IgD-negative memory B cell (primary cell): ENCODE results near the gene C17orf113. TPM values are rescaled to one million over a fixed set of nuclear protein-coding genes. Genes with fewer than 3 reads are reported as not detected.
A peak's percentile ranks its signal among the peaks of the same experiment; 100 is the strongest.

ENCODE experiments used
- H3K27ac Mint-ChIP-seq, 3 donors: one replicate each; pipeline ENCODE4 v1.8.0; 2020 to 2022; ENCODE audit warnings: mild to moderate bottlenecking in 3 of 3, mixed read lengths in 3 of 3, moderate library complexity in 1 of 3
- H3K27me3 Mint-ChIP-seq: one replicate; pipeline ENCODE4 v1.8.0; 2021; ENCODE audit warnings: mixed read lengths
- H3K36me3 Mint-ChIP-seq: one replicate; pipeline ENCODE4 v1.8.0; 2020; ENCODE audit warnings: mild to moderate bottlenecking, mixed read lengths
- H3K4me1 Mint-ChIP-seq, 3 donors: one replicate each; pipeline ENCODE4 v1.8.0; 2020 to 2022; ENCODE audit warnings: mixed read lengths in 3 of 3, mild to moderate bottlenecking in 1 of 3
- H3K4me3 Mint-ChIP-seq, 4 donors: one replicate each; pipeline ENCODE4 v1.8.0; 2020 to 2022; ENCODE audit warnings: mild to moderate bottlenecking in 4 of 4, mixed read lengths in 4 of 4, moderate library complexity in 3 of 4
- H3K9me3 Mint-ChIP-seq, 3 donors: one replicate each; pipeline ENCODE4 v1.8.0; 2020 to 2021; ENCODE audit warnings: mixed read lengths in 3 of 3, mild to moderate bottlenecking in 1 of 3
- polyA plus RNA-seq: library from polyadenylated mRNA; unstranded; fragments of 300-500 nt; fragmentation: Illumina TruSeq; gene quantifications from one replicate; pipeline ENCODE4 v1.2.3, GENCODE V29; 2021

Gene C17orf113
- polyA plus RNA-seq, 1 donor from 2014 or later, result 0.48 TPM

GRCh38 chr17:42000413-42001133 is 49.8 kb downstream of the C17orf113 start:
- H3K9me3 Mint-ChIP-seq, result no peaks in the 10 kb centered on the region
- H3K4me1 Mint-ChIP-seq, result peaks cover 22 to 29% (median 25%) of the 10 kb centered on the region in 3 donors
- no peak overlapping the region for H3K4me3 Mint-ChIP-seq
- H3K36me3 Mint-ChIP-seq, result peaks cover 1% of the 10 kb centered on the region
- H3K27me3 Mint-ChIP-seq, result no peaks in the 10 kb centered on the region
- no peak overlapping the region for H3K27ac Mint-ChIP-seq

GRCh38 chr17:41998497-41998896 is 51.9 kb downstream of the C17orf113 start:
- Mint-ChIP-seq H3K9me3 (no peaks in the 10 kb centered on the region), H3K27ac (peak overlapping the region in 1 of 3 donors; percentile 96), H3K4me3 (no peak overlapping the region), H3K36me3 (peaks cover 2% of the 10 kb centered on the region), H3K4me1 (peaks cover 19 to 25% (median 24%) of the 10 kb centered on the region in 3 donors), H3K27me3 (no peaks in the 10 kb centered on the region)

- Mint-ChIP-seq H3K27ac (peak overlapping the region; percentile 71 to 97 (median 96)), H3K36me3 (peaks cover 2% of the 10 kb centered on the region), H3K27me3 (no peaks in the 10 kb centered on the region), H3K9me3 (no peaks in the 10 kb centered on the region), H3K4me3 (peak overlapping the region in 1 of 4 donors; percentile 72), H3K4me1 (peaks cover 18 to 23% (median 18%) of the 10 kb centered on the region in 3 donors)
These were observed 53.6 kb downstream of the C17orf113 start for GRCh38 chr17:41996855-41997164.

GRCh38 chr17:41992576-41992975 is 57.8 kb downstream of the C17orf113 start:
- Mint-ChIP-seq H3K27ac (peak overlapping the region in 2 of 3 donors; percentile 9 to 74), H3K4me3 (no peak overlapping the region), H3K36me3 (peaks cover 7% of the 10 kb centered on the region), H3K27me3 (no peaks in the 10 kb centered on the region), H3K4me1 (peaks cover 15 to 26% (median 18%) of the 10 kb centered on the region in 3 donors), H3K9me3 (no peaks in the 10 kb centered on the region)

- H3K36me3 Mint-ChIP-seq, result peaks cover 7% of the 10 kb centered on the region
- peaks cover 2 to 15% (median 5%) of the 10 kb centered on the region in 3 donors for H3K4me1 Mint-ChIP-seq
- H3K27ac Mint-ChIP-seq, result no peak overlapping the region
- no peak overlapping the region for H3K4me3 Mint-ChIP-seq
- H3K27me3 Mint-ChIP-seq, result no peaks in the 10 kb centered on the region
- H3K9me3 Mint-ChIP-seq, result no peaks in the 10 kb centered on the region
These were observed 60.5 kb downstream of the C17orf113 start for GRCh38 chr17:41989702-41990419.

- Mint-ChIP-seq H3K4me1 (peaks cover 6 to 15% (median 7%) of the 10 kb centered on the region in 3 donors), H3K36me3 (peaks cover 8% of the 10 kb centered on the region), H3K27ac (peak overlapping the region in 1 of 3 donors; percentile 28), H3K27me3 (no peaks in the 10 kb centered on the region), H3K4me3 (no peak overlapping the region), H3K9me3 (no peaks in the 10 kb centered on the region)
These were observed 62.0 kb downstream of the C17orf113 start for GRCh38 chr17:41988418-41988817.

Other genes with a start within 250 kb of the C17orf113 start
- gene P3H4, start 238.7 kb downstream of the C17orf113 start, polyA plus RNA-seq, result 1.5 TPM
- not detected for gene FKBP10, start 237.6 kb downstream of the C17orf113 start, polyA plus RNA-seq
- gene NT5C3B, start 214.4 kb downstream of the C17orf113 start, polyA plus RNA-seq, result 50.1 TPM
- 0.16 TPM for gene KLHL10, start 212.8 kb downstream of the C17orf113 start, polyA plus RNA-seq
- 6.5 TPM for gene KLHL11, start 185.2 kb downstream of the C17orf113 start, polyA plus RNA-seq
- gene ACLY, start 131.7 kb downstream of the C17orf113 start, polyA plus RNA-seq, result 52.9 TPM
- gene ODAD4, start 120.0 kb downstream of the C17orf113 start, polyA plus RNA-seq, result 0.10 TPM
- gene CNP, start 83.8 kb downstream of the C17orf113 start, polyA plus RNA-seq, result 53.0 TPM
- 82.3 TPM for gene DNAJC7, start 33.2 kb downstream of the C17orf113 start, polyA plus RNA-seq
- 30.7 TPM for gene NKIRAS2, start 30.5 kb downstream of the C17orf113 start, polyA plus RNA-seq
- gene ZNF385C, start 47.9 kb upstream of the C17orf113 start, polyA plus RNA-seq, result 0.09 TPM
- gene DHX58, start 62.1 kb upstream of the C17orf113 start, polyA plus RNA-seq, result 13.3 TPM
- gene KAT2A, start 70.8 kb upstream of the C17orf113 start, polyA plus RNA-seq, result 26.7 TPM
- 0.15 TPM for gene HSPB9, start 72.2 kb upstream of the C17orf113 start, polyA plus RNA-seq
- 86.8 TPM for gene RAB5C, start 104.4 kb upstream of the C17orf113 start, polyA plus RNA-seq
- not detected for gene KCNH4, start 130.5 kb upstream of the C17orf113 start, polyA plus RNA-seq
- not detected for gene HCRT, start 134.9 kb upstream of the C17orf113 start, polyA plus RNA-seq
- gene GHDC, start 143.9 kb upstream of the C17orf113 start, polyA plus RNA-seq, result 24.3 TPM
- 60.4 TPM for gene STAT5B, start 225.8 kb upstream of the C17orf113 start, polyA plus RNA-seq
- 63.0 TPM for gene STAT5A, start 237.9 kb upstream of the C17orf113 start, polyA plus RNA-seq